Retinal pigment epithelial cell (primary cell): ENCODE data around the gene PRKG1.
A peak's percentile ranks its signal among the peaks of the same experiment; 100 is the strongest.

Experiments
- DNase-seq: peaks from one replicate; pipeline ENCODE4 v3.0.0-alpha.2; 2010; ENCODE audit warnings: low read depth
- H3K4me3 ChIP-seq: 2 replicates; pipeline ENCODE4 v1.5.1; 2011; ENCODE audit warnings: mild to moderate bottlenecking, low read length, control low read depth, moderate library complexity
- CTCF ChIP-seq: conservative IDR thresholded peaks from 2 replicates; pipeline ENCODE4 v1.5.1; 2011; ENCODE audit warnings: low read depth, low read length, control low read depth, inconsistent platforms

PRKG1 gene

DNA sequence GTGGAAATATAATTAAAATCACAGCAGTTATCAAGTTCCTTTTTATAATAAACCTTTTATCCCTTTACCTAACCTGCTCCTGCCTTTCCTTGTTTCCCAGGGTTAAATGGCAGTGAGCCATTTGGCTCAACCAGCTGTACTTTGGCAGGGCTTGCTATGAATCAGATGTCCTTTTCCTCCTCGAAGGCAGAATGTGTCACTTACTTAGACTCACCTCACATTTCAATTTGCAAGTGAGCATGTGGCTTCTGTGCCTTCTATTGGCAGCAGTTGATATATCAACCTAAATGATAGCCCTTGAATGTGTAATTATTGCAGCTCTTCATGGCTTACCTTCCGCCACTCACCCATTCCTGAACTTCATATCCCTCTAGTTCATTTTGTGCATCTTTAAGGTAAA, 323.4 kb downstream of the PRKG1 start:
- peak; percentile 6 for TF ChIP-seq CTCF
- H3K4me3 ChIP-seq: no peak overlapping the region
- DNase-seq: peak; percentile 80

DNA sequence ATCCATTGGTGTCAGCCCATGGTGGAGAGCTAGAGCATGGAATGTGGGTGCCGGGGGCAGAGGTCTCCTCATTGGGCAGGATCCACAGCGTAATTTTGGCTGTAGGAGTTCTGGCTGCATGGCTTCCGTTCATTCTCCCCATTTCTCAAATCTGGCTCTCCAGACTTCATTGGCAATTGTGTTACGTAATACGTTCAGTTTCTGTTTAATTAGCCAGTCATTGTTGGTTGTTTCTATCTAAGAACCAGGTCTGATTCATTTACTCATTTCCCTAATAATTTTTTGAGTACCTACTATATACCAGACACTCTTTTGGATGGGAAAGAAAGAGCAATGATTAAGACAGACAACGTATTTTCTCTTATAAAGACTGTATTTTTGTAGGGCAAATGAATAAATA, 325.6 kb downstream of the PRKG1 start:
- TF ChIP-seq CTCF: no peak
- no peak overlapping the region for H3K4me3 ChIP-seq

DNA sequence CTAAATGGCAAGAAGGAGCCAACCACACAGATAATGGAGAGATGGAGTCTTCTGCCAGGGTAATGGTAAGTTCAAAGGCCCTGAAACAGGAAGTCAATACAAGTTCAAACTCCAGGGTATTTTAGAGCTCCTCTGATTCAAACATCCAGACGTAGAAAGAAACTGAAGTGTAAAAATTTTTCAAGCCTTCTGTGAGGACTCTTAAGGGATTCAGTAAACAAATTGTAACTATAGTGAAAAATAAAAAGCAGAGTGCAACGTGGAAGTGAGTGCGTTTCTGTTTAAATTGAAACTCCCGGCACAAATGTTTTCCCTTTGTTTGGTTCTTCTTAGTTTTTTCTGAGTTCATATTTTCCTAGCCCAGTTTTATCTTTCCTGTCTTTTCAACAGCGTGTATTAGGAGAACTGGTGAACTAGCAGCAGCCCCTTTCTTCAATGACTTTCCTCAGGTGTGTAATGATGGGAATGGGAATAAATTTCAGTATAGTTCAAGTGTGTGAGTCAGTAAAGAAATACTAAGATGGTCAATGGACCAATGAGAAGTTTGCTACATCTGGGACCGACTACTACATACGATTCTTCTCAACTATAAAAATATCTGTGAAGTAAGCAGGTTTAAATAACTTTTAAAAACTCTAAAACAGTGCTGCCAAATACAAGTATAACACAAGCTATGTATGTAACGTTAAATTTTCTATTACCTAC, 326.3 kb downstream of the PRKG1 start:
- no peak for TF ChIP-seq CTCF
- no peak overlapping the region for H3K4me3 ChIP-seq
- DNase-seq: no peak

More for the DNA sequence above, 325.6 kb downstream of the PRKG1 start:
- DNase-seq: no peak

GRCh38 chr10:51403521-51403920, 329.2 kb downstream of the PRKG1 start:
- no peak for DNase-seq
- no peak overlapping the region for H3K4me3 ChIP-seq
- no peak for TF ChIP-seq CTCF

DNA sequence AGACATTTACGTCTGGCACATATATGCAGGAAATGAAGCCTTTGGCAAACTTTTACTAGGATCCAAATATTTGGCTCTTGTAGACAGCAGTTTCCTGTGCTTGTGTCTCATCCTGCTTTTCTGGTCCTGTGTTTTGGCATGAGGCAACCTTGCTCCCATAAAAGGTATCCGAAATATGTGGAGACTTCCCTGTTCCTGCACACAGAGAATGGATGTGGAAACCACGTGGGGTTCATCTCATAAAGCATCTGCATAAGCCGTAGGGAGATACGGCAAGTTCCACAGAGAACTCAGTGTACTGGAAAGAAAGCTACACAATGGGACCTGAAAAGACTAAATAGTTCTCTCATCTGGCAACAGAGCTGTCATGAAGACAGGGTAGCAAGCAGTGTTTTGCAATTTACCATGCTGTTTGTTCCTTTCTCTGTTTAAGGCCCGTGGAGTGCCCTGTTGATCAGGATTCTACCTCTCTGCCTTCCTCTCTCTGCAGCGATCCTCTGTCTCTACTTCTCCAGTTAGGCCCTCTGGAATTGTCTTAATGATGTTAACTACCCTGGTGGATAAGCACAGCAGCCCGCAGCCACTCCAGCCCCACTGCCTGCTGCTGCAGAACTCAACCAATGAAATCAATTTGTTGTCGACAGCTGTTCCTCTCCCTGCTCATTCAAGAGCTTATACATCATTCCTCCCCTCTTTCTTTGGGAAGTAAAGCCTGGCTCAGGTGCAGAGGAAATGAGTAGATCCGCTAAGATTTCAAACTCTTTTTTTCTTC, 331.5 kb downstream of the PRKG1 start:
- DNase-seq: no peak
- TF ChIP-seq CTCF: no peak
- no peak overlapping the region for H3K4me3 ChIP-seq

DNA sequence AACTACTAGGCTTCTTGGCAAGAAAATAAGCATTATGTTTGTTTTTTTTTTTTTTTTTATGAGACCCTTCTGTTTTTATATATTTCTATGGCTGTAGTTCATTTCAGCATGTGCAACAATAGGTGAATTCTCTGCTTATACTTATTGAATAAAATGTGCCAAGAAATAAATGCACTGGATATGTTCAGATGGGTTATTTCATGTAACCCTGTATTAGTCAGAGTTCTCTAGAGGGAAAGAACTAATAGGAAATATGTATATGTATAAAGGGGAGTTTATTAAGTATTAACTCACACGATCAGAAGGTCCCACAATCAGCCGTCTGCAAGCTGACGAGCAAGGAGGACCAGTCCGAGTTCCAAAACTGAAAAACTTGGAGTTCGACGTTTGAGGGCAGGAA, 332.3 kb downstream of the PRKG1 start:
- H3K4me3 ChIP-seq: no peak overlapping the region
- no peak for DNase-seq
- TF ChIP-seq CTCF: no peak

- no peak for DNase-seq
- no peak for TF ChIP-seq CTCF
- no peak overlapping the region for H3K4me3 ChIP-seq
Measured at GRCh38 chr10:51416494-51416893, 342.2 kb downstream of the PRKG1 start.
